ENCODE data around the gene YY2.
"Not testable (repeated sequence)": the region's sequence is repeated elsewhere in the genome, so short reads cannot be mapped to it uniquely, and the experiment has no call there.

YY2 gene
- 0.08 to 0.97 (median 0.66) reads per million in 17 experiments for total RNA-seq

GRCh38 chrX:21855937-21856415, at the start of gene YY2:
Gene YY2, plus strand, starts transcription at chrX:21855987. Its CDS starts 498 bp downstream, at chrX:21856485.
- no peak for DNase-seq

GRCh38 chrX:21806691-21807090, 49.1 kb upstream of the YY2 start:
- DNase-seq, result peak in 2 of 4 experiments; percentile 19 to 43

GRCh38 chrX:21811832-21812231, 44.0 kb upstream of the YY2 start:
- no peak for DNase-seq

- DNase-seq, result no peak
These were observed 43.2 kb upstream of the YY2 start for GRCh38 chrX:21812628-21813027.

DNA sequence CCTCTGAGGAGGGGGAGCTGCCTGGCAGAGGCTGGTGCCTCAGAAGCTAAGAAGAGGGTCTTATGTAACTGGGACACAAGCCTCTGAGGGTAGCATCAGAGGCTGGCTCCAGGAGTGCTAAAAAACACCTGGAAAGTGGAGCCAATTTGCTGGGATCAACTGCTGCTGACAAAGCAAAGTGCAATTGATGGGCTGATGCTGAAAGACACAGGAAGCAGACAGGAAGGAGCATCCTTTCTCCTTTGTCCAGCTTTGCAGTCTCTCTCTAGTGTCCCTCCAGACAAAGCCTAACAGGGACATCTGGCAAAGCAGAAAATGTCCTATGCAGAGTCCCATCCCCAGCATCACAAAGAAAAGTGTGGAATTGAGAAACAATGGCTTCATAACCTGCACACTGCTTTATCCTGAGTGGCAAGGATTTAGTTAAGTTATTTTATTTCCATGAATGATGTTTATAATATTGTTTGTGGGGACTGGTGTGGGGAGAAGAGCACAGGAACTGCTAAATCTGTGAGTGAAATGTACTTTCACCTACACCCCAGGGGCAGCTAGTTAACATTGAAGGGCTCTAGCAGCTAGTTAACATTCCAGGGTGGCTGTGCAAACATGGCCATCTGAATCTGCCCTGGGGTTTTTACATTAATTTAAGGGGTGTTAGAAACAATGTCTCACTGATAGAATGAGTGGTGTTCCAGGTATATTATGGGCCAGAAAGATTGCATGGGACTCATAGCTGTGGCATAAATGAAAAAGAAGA, 42.0 kb upstream of the YY2 start:
- DNase-seq, result no peak

DNA sequence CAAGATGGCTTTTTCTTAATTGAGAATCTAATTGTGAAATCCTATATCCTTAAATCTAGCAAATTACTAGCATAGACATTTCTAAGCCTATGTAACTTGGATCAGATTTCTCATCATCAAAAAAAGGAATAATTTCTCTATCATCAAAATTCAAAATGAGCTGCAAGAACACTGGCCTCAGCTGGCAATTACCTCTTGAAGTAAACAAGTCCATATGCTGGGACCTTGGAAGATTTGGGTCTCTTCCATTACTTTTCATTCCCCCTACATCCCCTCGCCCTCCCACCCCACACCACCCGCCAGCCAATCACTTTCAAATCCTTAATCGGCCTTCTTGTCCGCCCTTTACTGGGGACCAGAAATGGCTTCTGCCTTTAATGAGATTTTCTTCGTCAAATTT, 39.7 kb upstream of the YY2 start:
- no peak for DNase-seq

DNA sequence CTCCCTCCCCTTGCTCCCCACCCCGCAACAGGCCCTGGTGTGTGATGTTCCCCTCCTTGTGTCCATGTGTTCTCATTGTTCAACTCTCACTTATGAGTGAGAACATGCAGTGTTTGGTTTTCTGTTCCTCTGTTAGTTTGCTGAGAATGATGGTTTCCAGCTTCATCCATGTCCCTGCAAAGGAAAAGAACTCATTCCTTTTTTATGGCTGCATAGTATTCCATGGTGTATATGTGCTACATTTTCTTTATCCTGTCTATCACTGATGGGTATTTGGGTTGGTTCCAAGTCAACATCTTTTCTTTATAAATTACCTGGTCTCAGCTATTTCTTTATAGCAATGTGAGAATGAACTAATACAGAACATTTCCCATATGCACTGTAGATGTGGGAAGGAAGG, 35.6 kb upstream of the YY2 start:
- DNase-seq, result not testable (repeated sequence)

DNA sequence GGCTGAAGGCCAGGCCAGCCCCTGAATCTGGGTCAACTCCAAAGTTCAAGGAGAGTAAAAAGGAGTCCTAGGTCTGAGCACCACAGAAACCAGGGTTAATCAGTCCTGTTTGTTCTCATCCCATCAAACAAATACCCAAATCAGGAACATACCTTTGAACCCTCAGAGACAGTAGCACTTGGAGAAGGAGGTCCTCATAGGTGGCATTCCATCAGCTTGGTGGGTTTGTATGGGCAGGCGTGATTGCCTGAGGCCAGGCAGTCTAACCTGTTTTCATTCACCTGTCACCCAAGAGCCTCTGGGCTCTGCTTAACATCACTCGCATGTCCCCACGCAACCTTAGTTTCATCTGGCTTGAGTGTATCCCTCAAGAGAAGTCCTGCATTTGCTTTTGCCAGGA, 33.9 kb upstream of the YY2 start:
- DNase-seq, result no peak

GRCh38 chrX:21831496-21831895, 24.3 kb upstream of the YY2 start:
- DNase-seq, result no peak

- no peak for DNase-seq
These were observed 18.7 kb upstream of the YY2 start for GRCh38 chrX:21837056-21837455.

GRCh38 chrX:21838937-21839333, 16.9 kb upstream of the YY2 start:
- DNase-seq, result peak in 2 of 4 experiments; percentile 21 to 22

DNA sequence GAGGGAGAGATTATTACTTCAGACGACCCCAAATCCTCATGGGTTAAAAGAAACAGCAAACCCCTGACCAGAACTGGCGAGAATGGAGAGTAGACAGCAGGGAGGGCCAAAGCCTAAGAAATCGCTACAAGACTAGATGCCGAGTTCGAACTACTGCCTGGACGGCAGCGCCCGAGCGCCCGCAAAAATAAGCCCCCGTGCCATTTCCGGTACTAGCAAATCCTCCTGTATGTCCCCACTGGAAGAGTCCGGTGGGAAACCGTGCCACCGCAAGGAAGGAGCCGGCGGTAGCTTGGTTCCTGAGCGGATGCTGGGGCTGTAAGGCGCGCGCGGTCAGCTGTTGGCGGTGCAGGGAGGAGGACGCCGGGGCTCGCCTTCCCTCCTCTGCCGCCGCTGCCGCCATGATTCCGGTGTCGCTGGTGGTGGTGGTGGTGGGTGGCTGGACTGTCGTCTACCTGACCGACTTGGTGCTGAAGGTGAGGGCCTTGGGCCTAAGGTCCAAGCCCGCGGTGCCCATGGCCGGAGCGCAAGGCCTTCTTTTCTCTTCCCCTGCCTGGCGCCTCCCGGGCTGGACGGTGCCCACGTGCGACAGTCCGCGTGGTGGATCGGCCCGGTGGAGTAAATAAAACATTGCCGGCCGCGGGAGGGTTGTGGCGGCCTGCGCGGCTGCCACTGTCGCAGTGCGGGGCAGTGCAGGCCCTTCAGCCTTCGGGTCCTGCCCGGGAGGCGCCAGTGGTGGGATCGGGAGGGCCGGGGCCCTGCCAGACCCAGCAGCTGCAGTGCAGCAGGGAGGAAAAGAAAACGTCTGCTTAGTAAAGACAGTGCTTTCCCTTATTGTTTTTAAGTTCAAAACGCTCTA, 16.2 kb upstream of the YY2 start, which contains the start of gene MBTPS2:
Gene MBTPS2, plus strand, starts transcription at position 284 of the 859 bp plus-strand sequence. Its CDS starts 118 bp downstream, at position 402.
- DNase-seq, result peak; percentile 86 to 90 (median 89)

GRCh38 chrX:21840193-21840545, 15.6 kb upstream of the YY2 start:
- peak; percentile 5 to 22 (median 8) for DNase-seq

DNA sequence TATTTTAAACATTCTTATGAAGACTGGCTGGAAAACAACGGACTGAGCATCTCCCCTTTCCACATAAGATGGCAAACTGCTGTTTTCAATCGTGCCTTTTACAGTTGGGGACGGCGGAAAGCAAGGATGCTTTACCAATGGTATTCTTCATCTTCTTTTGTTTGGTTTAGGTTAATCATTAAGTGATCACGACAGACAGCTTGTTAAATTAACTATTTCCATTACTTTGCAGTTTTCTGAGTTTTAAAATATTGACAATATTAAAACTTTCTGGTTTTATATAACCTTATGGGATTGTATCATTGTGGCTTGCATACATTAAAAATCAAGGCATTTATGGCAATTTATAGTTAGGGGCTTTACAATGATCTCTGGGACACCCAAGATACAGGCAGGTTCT, 12.6 kb upstream of the YY2 start:
- DNase-seq, result no peak

- no peak for DNase-seq
These were observed 10.7 kb upstream of the YY2 start for GRCh38 chrX:21845096-21845495.

- no peak for DNase-seq
These were observed 8.4 kb upstream of the YY2 start for GRCh38 chrX:21847342-21847741.

- DNase-seq, result no peak
These were observed 2.2 kb upstream of the YY2 start for GRCh38 chrX:21853578-21853977.

DNA sequence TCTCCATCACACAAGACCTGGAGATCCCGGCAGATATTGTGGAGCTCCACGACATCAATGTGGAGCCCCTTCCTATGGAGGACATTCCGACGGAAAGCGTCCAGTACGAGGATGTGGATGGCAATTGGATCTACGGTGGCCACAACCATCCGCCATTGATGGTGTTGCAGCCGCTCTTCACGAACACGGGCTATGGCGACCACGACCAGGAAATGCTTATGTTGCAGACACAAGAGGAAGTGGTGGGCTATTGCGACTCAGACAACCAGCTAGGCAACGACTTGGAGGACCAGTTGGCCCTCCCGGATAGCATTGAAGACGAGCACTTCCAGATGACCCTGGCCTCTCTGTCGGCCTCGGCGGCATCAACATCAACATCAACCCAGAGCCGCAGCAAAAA, 717 bp downstream of the YY2 start:
- DNase-seq, result no peak

DNA sequence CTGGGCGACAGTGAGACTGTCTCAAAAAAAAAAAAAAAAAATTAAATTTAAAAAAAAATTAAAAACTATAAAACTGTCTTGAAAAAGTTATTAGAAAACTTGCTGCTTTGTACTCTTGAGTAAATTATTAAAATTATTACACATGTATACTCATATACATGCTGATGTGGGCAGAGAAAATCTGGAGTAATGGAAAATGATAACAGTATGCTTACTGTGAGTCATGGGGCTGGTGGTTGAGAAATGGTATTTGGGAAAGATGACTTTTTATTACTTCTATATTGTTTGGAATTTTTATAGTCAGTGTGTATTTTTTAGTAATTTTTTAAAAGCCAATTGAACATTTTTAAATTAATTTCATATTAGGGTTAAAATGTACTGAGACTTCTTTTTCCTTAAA, 7.5 kb downstream of the YY2 start:
- DNase-seq, result peak in 2 of 4 experiments; percentile 5 to 40

DNA sequence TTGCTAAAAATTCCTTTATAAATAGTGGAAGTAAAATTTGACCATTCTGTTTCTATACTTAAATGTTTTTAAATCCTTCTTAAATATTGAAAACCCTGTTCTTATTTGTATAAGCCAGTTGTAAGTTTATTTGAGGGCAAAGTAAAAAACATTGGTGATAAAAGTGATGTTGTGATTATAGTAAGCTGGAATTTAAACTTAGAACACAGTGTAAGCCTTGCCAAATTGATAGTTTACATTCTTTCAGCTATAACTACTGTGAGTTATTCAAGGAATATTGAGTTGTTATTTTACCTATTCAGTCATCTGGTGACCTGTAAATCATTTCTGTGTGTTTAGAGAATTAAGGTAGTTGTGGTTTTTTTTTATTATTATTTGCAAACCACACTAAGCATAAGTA, 9.6 kb downstream of the YY2 start:
- no peak for DNase-seq

DNA sequence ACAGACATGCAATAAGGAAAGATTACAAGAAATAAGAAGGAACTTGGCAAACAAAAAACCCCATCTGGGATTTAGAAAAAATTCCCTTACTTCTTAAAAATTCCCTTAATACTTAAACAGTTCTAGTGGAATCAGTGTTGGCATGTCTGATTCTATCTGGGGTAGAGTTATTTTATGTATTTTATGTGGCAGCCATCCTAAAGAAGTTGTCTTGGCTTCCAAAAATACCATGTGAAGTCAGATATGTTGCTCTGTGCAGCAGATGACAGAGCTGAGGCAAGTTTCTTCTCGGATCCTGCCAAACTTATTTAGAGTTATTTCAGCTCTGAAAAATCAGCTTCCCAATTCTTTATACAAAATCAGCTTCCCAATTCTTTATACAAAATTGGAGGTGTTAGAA, 14.7 kb downstream of the YY2 start:
- no peak for DNase-seq

DNA sequence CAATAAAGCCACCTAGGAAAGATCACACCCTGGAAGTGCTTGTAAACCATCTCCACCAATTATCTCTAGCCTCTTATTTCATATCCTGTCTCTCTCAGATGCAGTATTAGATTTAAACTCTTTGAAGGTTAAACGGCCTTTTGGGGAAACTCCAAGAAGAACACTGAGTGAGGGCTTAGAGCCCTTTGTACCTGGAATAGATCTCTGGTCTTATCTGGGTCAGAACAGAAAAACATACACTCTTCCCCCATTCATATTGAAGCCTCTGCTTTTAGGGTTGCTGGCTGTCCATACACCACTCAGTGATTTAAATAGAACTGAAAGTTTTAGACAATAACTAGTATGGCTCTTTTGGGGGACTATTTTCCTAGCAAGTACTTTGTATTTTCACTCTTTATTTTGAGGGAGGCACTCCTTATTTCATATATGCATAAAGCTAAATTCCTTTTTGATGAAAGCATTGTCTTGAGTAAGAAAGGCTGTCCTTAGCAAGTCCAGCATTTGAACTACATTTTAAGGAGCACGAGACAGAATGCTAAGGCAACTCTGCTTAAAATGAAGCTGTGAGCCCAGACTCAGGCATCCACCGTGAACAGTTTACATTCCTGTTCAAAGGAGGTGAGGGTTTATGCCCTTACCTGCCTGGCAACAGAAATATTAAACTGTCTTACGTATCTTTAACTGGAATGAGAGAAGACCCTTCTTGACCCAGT, 17.4 kb downstream of the YY2 start:
- DNase-seq, result no peak

DNA sequence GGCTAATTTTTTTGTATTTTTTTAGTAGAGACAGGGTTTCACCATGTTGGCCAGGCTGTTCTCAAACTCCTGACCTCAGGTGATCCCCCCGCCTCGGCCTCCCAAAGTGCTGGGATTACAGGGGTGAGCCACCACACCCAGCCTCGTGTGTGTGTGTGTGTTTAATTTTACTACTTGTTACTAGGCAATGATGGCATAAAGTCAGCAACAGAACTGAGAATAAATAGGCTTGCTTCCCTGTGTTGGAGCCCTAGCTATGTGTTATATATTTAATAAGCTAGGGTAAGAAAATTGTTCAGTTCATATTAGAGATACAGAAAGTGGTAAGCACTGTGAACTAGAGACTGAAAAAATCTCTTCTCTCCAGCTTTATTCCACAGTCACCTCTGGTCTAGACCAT, 18.4 kb downstream of the YY2 start:
- not testable (repeated sequence) for DNase-seq

Data from suppressor macrophage (primary cell).